ENCODE results near the gene SELENBP1.

The SELENBP1 gene

DNA sequence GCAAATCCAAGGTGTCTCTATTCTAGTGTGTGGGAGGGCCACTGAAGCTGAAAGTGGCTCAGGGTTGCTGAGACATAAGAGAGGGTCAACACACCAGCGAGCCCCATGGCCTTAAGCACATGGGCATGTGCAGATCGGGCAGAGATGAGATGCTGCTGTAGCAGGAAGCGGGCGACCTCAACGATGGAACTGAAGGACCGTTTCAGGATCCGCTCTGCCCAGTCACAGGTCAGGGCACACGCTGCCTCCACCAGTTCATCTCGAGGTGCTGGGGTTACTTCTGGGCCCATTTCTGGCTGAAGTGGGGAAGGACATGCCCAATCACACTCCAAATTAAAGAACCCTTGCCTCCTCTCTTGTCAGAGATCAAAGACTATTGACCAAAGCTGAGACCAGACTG is 28.9 kb downstream of the SELENBP1 start:
- no peak for DNase-seq

DNA sequence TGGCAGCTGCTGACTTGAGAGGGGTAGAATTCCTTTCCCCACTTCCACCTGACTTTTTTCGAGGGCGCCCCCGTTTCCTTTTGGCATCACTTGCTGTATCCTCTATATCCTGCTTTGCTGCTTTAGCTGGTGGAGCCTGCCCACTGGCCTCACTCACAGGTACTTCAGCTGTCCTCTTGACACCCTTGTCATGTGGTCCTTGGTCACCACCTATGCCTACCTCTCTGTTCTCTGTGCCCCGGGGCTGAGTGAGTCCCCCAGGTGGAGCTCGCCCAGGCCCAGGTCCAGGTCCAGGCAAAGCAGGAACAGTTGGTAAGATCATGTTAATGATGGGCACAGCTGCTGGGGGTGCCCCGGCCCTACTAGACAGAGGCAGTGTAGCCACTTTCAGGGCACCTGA is 29.9 kb downstream of the SELENBP1 start:
- no peak for DNase-seq

DNA sequence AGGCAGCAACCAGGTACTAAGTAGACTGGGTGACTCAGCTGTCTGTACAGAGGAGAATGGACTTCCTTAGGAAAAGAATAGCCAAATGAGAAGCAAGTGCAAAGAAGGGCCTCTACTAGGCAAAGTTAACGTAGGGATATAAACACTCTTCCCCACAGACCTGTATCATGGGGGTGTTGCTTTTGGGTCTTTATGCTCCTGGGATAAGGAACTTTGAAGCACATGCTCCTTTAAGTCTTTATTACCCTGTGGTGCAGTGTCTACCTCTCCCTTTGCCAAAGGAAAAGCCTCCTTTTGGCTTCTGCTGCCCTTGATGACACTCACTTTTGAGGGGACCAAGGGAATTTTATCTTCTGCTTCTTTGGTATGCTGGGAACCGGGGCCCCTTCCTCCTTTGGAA is 30.5 kb downstream of the SELENBP1 start:
- DNase-seq, result no peak

DNA sequence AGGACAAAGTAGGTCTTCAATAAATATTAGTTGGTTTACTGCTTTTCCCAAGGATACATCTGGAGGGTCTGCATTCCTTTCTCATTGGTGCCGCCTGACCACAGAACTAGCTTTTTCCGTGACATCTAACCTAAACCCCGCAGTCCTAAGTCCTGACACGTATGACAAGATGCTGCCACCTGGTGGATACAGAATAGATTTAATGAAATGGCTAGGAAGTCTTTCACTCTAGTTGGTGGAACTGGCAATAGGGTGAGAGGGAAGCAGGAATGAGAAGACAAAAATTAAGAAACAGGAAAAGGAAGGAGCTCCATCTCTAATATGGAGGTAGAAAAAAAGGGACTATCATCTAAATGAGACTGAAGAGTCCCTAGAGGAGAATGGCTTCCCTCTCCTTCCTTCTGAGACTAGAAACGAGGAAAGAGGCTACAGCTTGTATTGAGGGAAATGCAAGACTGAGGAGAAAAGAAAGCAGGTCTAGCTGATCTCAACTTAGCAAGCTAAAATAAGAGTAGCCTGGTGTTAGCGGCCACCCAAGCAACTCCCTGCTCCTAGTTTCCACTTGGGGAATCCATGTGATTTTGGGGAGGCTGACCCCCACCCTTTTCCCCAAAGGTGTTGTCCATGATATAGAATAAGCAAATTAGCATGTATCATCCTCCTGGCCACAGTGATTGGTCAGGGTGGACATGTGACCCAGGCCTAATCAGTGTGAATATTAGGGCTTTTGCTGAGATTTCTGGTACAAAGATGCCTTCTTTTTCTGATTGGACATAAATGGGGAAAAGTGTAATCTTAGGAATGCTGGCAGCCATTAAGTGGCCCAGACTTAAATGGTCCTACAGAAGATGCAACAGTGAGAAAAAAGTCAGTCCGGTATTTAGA is 31.4 kb downstream of the SELENBP1 start:
- peak; percentile 39 for DNase-seq

DNA sequence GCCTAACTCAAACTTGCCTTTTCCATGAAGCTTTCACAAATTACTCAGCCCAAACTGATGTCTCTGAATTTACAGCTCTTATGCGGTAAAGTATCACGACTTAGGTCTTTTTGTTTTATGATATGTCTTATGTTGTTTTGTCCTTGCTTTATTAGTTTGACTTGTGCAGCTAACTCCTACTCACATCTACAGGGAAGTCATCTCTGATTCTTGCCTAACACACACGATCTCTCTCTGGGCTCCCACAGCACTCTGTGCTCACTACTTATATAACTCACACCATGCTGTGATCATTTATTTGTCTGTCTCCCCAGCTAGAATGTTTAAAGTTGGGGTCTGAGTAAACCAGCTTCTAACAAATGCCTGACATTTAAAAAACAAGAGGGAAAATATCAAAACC is 35.9 kb downstream of the SELENBP1 start:
- no peak for DNase-seq

DNA sequence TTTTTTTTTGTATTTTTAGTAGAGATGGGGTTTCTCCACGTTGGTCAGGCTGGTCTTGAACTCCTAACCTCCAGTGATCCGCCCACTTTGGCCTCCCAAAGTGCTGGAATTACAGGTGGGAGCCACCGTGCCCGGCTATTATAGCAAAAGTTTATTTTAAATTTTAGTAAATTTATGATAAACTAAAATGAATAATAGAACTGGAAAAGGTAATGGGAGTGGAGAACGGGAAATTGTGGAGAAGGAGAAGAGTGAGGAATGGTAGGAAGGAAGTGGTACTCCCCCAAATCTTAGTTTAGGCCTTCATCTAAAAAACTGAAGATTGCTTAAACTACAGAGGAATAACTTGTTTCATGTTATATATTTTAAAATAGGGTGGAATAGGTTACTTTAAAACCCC is 37.7 kb downstream of the SELENBP1 start:
- no peak for DNase-seq

DNA sequence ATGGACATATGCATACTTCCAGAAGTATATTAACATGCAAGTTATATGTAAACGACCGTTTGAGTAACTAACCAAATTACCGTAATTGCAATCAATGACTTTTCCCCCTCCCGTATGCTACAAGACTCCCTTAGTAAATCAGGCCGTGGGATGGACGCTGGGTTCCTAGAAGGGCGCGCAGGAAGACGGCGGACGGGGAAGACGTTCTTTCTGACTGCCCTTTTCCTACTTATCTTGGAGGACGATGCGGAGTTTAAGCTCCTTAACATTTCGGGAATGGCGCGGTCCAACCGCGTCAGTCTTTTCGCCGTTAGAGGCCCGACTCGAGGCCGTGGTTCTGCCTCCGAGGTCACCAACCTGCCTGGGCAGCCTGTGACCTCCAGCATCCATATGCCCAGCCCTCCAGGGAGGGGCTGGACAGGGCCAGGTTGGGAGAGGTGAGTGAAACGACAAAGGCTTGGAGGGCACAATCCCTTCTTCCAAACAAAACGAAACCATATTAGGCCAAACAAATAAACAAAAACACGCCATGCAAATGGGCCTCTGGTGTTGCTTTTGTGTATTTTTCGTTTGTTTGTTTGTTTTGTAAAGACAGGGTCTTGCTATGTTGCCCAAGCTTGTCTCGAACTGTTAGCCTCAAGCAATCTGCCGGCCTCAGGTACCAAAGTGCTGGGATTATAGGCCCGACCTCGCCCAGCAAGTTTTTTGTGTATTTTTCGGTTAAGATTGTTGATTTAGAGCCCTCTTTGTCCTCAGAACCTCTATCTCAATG is 44.4 kb downstream of the SELENBP1 start:
- peak; percentile 8 for DNase-seq

DNA sequence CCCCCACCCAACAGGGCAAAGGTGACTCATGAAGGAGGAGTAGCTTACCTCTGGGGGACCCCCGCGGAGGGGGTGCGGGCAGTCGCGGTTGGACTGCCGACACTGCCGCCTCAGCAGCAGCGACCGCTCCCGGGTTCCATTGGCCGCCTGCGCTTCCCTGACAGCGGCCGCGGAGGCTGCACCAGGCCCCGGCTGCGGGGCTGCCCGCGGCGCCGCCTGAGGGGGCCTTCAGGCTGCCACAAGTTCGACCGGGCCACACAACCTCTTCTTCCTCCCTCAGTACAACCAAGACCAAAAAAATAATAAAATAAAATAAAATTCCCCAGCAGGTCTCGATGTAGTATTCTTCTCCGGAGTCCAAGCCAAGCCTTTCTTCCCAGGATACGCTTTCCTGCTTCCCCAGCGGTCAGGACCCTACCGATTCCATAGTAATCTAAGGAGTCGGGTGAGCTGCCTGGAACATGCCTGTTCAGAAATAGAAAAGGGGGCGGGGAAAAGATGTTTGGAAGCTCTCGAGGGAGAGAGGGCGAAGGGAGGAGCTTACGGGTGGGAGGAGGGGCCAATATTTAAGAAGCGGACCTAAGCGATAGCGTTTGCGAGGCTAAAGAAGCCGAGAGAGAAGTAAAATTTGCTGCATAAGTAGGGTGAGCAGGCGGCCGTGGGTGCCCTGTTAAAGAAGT is 45.1 kb downstream of the SELENBP1 start, which contains the start of gene PI4KB:
Gene PI4KB, minus strand, starts transcription at position 194 of the 680 bp plus-strand sequence. CDS start 10,935 bp downstream, outside the sequence.
- DNase-seq, result peak; percentile 90

DNA sequence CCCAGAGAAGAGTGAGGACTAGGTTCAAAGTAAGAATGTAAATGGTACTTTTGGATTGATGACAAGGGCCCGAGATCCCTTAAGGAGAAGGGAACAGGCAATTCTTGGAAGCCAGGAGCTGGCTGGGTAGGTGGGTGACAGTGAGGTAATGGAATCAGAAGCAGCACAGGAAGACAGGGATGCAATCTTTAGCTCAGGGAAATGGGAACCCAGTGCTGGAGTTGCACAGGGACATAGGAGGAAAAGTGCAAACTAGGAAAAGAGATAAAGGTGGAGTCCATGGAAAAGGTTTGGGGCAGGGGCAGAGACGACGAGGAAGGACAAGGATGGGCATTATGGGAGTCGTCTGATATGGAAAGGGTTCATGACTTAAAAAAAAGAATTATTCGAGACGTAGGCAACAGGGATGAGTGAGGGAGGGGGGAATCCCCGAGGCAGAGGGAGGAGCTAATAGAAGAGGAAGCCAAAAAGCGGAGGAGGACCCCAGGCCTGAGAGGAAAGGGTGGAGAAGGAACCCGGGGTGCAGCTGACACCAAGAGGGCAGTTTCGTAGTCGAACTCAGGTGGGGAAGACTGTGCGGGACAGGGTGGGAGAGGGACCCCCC is 45.8 kb downstream of the SELENBP1 start:
- DNase-seq, result peak; percentile 65

DNA sequence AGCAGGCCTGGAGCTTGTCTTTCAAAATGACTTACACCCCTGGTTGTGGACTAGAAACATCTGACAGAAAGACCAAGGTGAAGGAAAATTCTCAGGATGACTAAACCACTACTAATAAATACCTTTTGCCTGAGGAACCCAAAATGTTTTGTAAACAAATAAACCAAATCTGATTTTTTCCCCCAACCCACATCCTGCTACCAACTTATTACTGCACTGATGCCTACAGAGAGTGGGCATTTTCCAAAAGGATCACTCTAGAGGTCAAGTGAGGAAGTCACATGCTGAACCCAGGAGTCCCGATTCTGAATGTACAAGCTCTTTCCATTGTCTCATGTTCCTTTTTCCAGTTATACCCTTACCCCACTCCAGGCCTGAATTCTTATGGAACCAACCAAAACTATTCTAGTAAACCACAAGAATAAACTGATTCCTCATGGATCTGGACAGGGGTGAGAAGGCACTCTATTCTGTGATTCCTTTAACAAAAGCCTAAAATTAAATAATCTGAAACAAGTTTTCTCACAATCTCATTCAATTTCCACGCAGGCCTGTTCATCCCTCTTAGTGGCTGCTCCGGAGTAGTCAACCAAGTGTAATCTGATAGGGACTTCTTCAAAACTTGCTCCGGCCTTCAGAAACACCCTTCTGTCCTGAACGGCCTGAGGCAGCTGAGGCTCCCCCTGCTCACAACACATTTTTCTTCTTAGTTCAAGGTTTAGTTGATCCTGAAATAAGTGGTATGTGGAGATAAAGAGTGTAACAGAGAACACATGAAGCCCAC is 46.7 kb downstream of the SELENBP1 start:
- DNase-seq, result no peak

DNA sequence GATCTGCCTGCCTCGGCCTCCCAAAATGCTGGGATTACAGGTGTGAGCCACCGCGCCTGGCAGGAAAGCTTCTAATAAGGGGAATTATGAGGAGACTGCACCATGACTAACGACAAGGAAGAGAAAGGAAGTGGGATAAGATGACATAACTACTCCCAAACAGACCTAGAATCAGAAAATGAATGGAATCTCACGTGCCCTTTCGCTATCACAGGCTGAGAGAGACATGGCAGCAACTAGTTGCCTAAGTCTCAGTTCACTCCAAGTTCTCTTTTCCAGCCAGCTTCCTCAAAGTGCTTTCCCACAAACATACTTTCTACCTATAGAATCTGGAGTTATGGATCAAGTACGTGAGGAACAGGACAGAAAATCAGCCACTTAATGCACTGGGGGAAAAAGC is 47.3 kb downstream of the SELENBP1 start:
- DNase-seq, result no peak

DNA sequence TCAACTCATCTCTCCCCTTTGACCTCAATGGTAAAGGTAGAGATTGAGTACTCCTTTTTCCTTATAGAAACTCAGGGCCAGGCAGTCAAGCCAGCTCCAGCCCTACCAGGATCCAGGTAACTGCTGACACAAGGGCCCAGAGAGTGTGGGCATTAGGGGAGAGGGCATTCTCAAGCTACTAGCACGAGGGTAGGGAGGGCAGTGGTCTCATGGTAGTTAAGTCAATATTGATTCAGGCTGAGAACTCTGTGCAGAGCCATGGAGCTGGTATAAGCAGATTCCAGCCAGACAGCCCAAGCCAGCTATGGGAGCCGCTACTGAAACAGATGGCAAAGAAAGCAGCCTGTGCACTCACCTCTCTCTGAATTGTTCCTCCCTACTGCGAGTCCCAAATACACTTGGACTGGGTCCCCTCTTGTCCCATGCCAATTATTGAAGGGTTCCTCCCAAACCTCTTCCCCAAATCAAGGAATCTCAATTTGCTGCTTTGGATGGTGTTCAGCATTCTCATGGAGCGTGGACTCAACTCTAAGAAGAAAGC is 48.0 kb downstream of the SELENBP1 start:
- DNase-seq, result no peak

DNA sequence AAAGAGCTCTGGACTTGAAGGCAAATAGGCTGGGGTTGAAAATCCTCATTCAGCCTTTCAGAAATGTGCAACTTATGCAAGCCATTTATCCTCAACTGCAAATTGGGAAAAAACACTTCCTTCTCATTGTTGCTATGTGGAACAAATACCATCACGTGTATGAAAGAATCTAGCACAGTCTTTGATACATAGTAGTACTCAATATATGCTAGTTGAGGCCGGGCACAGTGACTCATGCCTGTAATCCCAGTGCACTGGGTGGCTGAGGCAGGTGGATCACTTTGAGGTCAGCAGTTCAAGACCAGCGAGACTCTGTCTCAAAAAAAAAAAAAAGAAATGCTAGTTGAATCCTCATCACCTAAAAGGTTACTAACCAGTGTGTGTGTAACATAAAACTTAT is 53.5 kb downstream of the SELENBP1 start:
- no peak for DNase-seq

DNA sequence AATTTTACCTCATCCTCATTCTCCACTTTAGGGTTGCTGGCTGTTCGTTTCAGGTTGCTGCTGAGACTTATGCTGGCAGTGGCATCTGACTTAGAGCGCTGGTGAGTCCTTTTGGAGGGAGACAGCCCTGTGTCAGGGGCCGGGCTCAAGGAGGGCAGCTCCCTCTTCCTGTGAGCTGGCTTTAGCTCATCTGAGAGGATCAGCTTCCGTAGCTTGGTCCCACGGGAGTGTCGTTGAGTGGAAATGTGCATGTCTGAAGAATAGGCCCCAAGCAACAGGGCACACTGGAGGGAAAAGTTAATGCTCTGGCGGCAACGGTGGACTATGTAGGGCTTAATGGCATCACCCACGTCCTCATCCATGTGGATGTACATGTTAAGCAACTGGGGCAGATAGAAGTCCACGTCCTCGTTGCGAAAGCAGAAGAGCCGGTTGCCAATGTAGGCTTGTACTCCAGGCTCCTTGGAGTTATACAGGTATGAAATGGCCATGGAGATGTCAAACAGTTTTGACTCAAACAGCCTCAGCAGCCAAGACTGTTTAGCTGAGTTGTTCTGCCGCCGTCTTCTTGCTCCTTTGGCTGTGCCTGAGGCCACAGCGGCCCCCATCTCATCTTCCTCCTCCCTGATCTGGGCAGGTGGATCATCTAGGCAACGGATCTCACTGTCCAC is 56.8 kb downstream of the SELENBP1 start:
- no peak for DNase-seq
